ENCODE results near the gene ELAVL2.

- TF ChIP-seq EZH2phosphoT487 (IDR thresholded peaks at IDR 0.05) (no peak), CTCF (IDR thresholded peaks at IDR 0.05) (no peak)
Observed at GRCh38 chr9:23747088-23748075, 78.7 kb downstream of the ELAVL2 start.
